Stimulated activated CD4-positive, alpha-beta T cell treated with anti-CD3 and anti-CD28 coated beads, Interleukin-4, amount 100 ng/mL, for 24 hours (primary cell): ENCODE data around the gene TMEM74B.

Experiments
- DNase-seq: peaks from one replicate; pipeline ENCODE4 v3.0.0-alpha.2; 2020

TMEM74B gene

DNA sequence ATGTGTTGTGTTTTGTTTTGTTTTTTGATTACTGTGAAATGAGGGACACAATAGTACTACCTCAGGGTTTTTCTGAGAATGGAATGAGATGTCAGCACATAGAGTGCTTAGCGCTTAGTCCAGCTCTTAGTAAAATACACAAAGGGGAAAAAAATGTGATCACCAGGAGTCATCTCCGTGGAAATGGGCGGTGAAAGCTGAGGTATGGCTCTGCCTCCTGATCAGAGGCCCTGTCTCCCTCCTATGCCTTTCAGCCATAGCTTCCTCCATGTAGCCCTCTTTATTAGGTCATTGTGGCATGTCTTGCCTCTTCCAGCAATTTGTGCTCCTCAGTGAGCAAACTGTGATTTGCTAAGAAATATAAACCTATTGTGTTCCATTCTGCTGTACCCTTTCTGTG is 53.4 kb downstream of the TMEM74B start:
- no peak for DNase-seq

DNA sequence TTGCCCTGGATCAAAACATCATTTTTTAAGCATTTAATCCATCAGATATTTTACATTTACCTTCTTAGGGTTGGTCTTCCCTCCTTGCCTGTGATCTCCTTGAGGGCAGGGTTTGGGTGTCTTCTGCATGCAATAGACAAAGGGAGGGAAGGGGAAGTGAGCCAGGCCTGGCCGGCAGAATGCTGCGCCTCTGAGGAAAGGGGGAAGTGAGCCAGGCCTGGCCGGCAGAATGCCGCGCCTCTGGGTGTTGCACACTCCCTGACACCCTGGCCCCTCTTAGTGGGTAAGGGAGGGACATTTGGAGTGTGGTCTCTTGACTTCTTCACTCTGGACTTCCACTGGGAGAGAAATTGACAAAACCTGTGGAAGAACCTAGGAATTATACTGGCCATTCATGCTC is 53.9 kb downstream of the TMEM74B start:
- DNase-seq = no peak
